Astrocyte of the spinal cord (primary cell): ENCODE measurements around the gene AOPEP.
"Not testable (repeated sequence)": the region's sequence is repeated elsewhere in the genome, so short reads cannot be mapped to it uniquely, and the experiment has no call there.

Source experiments
- DNase-seq: peaks from one replicate; pipeline ENCODE4 v3.0.0; 2011; ENCODE audit warnings: low read depth, low spot score
- H3K4me3 ChIP-seq: 2 replicates; pipeline ENCODE4 v1.5.1; 2011; ENCODE audit warnings: low read depth, mild to moderate bottlenecking, low read length, moderate library complexity
- CTCF ChIP-seq: IDR thresholded peaks from 2 replicates; pipeline ENCODE4 v1.5.1; 2012; ENCODE audit warnings: low read depth, mild to moderate bottlenecking, low read length, inconsistent platforms
- in situ Hi-C: cut with HindIII; loops from 2 replicates; pipeline ENCODE4 v1.10.0; 2017; ENCODE audit warnings: low sequenced_read_pairs

The AOPEP gene

DNA sequence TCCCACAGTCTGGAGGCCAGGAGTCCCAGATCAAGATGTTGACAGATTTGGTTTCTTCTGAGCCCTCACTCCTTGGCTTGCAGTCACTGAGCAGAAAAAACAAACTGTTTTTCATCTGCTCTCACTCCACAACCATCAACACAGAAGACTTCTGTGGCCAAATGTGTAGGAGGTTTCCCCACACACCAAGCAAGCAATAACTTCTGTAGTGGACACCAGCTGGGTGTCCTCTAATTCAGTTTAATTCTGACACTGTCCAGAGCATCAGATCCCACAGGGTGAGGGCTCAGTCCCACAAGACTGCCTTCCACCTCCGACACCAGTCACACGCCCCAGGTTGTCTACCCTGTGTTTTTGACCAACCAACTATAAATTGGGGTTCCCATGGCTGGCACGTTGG, 209.9 kb downstream of the AOPEP start:
- in situ Hi-C loops = no loop called here
- H3K4me3 ChIP-seq = no peak overlapping the region
- TF ChIP-seq CTCF = no peak
- DNase-seq = no peak

DNA sequence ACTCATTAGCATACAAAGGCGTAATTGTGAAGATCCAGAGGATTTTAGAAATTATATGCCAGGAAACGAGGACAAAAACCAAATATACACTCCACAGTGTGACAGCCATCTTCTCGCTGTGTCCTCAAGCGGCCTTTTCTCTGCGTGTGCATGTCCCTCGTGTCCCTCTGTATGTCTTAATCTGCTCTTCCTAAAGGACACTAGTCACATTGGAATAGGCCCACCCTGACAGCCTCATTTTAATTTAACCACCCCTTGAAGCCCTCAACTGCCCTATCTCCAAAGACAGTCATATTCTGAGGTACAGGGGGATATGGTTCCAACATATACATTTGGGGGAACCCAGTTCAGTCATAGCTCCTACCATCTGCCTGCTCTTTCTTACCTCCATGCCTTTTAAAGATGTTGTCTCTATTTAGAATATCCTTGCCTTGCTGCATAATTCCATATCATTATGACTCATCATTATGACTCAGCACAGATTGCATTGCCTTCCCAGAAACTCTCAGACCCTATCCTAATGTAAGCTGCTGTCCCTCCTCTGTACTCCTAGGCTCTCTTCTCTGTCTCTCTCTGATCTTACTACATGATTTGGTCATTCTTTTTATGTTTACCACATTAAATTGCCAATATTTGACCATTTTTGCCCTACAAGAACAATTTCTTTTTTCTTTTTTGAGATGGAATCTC, 210.9 kb downstream of the AOPEP start:
- DNase-seq = peak; percentile 91
- in situ Hi-C loops = no loop called here
- H3K4me3 ChIP-seq = no peak overlapping the region
- no peak for TF ChIP-seq CTCF

GRCh38 chr9:94938384-94938783, 211.9 kb downstream of the AOPEP start:
- no peak for TF ChIP-seq CTCF
- in situ Hi-C loops = no loop called here
- no peak for DNase-seq
- no peak overlapping the region for H3K4me3 ChIP-seq

DNA sequence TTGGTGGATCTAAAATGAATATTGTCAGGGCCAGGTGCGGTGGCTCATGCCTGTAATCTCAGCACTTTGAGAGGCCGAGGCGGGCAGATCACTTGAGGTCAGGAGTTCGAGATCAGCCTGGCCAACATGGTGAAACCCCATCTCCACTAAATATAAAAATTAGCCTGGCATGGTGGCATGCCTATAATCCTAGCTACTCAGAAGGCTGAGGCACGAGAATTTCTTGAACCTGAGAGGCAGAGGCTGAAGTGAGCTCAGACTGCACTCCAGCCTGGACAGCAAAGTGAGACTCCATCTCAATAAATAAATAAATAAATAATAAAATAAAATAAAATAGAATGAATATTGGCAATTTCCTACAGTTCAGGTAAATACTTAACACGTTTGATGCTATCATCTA, 213.8 kb downstream of the AOPEP start:
- DNase-seq, H3K4me3 ChIP-seq, in situ Hi-C loops: not testable (repeated sequence)

DNA sequence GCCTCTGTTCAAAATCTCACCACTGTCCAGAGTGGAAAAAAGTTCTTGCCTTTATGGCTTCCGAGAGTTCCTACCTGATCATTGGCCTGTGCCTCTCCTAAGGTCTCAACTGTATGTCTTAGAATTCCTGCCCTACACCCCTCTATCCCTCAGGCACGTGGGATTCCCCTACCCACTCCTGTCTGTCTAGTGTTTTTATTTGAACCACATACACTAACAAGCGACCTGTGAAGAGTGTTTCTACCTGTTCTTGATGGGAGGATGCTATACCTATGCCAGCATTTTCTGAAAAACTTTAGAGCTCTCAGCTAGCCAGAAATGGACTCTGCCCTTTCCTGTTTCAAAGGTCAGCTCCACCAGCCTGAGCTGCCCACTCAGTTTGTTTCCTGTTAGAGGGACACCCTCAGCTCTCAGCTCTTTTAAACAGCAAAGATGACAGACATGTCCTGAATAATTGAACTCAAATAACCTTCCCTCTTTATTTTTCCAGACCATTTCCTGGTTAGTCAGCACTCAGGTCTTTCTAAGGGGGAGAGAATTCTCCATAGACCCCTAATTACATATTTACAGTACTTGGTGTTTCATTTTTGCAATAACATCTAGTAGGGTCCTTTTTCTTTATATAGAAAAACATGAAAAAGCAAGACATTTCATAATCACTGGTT, 214.8 kb downstream of the AOPEP start:
- in situ Hi-C loops = no loop called here
- no peak for TF ChIP-seq CTCF
- no peak overlapping the region for H3K4me3 ChIP-seq
- DNase-seq = no peak

GRCh38 chr9:94944626-94945025, 218.1 kb downstream of the AOPEP start:
- no peak for TF ChIP-seq CTCF
- in situ Hi-C loops = no loop called here
- DNase-seq = no peak
- H3K4me3 ChIP-seq = no peak overlapping the region
